GM12872 (cell line): ENCODE measurements around the gene SEMA3E.

Experiments used
- TF ChIP-seq, protein P1 (sequence below): IDR thresholded peaks from 3 replicates; pipeline ENCODE4 v1.5.1; 2011; ENCODE audit warnings: low read depth, mild to moderate bottlenecking, low read length, moderate library complexity; ENCODE audit not compliant: insufficient read depth

The SEMA3E gene

GRCh38 chr7:83413831-83414230 lies 235.1 kb downstream of the SEMA3E start:
- TF ChIP-seq, protein P1, sequence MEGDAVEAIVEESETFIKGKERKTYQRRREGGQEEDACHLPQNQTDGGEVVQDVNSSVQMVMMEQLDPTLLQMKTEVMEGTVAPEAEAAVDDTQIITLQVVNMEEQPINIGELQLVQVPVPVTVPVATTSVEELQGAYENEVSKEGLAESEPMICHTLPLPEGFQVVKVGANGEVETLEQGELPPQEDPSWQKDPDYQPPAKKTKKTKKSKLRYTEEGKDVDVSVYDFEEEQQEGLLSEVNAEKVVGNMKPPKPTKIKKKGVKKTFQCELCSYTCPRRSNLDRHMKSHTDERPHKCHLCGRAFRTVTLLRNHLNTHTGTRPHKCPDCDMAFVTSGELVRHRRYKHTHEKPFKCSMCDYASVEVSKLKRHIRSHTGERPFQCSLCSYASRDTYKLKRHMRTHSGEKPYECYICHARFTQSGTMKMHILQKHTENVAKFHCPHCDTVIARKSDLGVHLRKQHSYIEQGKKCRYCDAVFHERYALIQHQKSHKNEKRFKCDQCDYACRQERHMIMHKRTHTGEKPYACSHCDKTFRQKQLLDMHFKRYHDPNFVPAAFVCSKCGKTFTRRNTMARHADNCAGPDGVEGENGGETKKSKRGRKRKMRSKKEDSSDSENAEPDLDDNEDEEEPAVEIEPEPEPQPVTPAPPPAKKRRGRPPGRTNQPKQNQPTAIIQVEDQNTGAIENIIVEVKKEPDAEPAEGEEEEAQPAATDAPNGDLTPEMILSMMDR, result no peak

- TF ChIP-seq, protein P1, result no peak
Observed at GRCh38 chr7:83413424-83413823, 235.5 kb downstream of the SEMA3E start.

DNA sequence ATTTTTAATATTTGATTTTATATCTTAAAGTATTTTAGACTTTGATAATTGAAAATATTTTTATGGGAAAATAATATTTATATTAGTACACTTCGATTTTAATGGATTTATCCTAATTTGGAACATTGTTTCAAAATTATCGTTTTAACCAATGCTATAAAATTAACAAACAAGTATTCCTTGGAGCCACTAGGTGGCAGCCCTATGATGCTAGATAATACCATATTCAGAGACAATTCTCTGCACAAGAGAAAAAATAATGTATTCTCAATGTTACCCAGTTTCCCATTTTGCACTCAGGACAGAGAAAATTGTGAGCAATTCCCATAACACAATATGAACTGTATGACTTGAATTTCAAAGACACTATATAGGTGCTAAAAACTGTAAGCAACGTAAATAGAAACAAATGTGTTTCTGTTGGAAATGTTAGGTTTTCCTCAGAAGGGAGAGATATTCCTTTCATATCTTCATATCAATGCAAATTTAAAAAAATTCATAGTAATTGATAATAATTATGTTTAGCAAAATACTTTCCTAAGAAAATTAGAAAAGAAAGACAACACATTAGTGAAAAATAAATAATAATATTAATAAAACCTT lies 237.8 kb downstream of the SEMA3E start:
- TF ChIP-seq, protein P1, result peak; percentile 43; the same call in 2 of the 3 replicates

DNA sequence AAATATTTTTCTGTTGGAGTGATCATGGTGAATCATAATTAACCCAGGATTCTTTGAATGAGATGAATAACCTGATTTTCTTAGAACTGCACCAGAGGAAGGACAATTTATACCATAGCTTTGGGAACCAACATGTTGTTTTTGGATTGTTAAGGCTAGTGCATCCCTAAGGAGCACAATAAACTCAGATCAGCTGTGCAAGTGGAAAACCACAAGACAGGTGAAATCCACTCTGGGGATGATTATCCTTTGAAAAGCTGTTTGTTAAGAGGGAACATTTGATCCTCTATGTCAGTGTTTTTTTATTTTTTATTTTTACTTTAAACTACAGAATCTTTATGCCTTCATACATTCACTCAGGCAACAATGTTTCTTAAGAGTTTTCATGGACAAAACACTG lies 254.2 kb downstream of the SEMA3E start:
- TF ChIP-seq, protein P1, result no peak

GRCh38 chr7:83388436-83388835 lies 260.5 kb downstream of the SEMA3E start:
- TF ChIP-seq, protein P1, result no peak

GRCh38 chr7:83366629-83367028 lies 282.3 kb downstream of the SEMA3E start:
- TF ChIP-seq, protein P1, result no peak

- TF ChIP-seq, protein P1, result no peak
Observed at GRCh38 chr7:83365746-83366145, 283.2 kb downstream of the SEMA3E start.
